GM18508 (cell line): ENCODE measurements around the gene FYN.
"Not testable (repeated sequence)": the region's sequence is repeated elsewhere in the genome, so short reads cannot be mapped to it uniquely, and the experiment has no call there.

Experiments used
- ATAC-seq: cut with Tn5 transposase; IDR thresholded peaks from one replicate; pipeline ENCODE4 v1.9.1; 2021; ENCODE audit warnings: moderate number of reproducible peaks; ENCODE audit not compliant: insufficient read depth, unreplicated experiment

The FYN gene

GRCh38 chr6:111692327-111693164 is 180.7 kb downstream of the FYN start:
- ATAC-seq = no peak

GRCh38 chr6:111691345-111692225 is 181.7 kb downstream of the FYN start:
- ATAC-seq = no peak

GRCh38 chr6:111689946-111690345 is 183.3 kb downstream of the FYN start:
- ATAC-seq = no peak

- ATAC-seq = no peak
Measured at GRCh38 chr6:111689419-111689818, 183.8 kb downstream of the FYN start.

GRCh38 chr6:111688331-111688730 is 184.9 kb downstream of the FYN start:
- ATAC-seq = no peak

GRCh38 chr6:111687652-111688051 is 185.6 kb downstream of the FYN start:
- ATAC-seq = no peak

GRCh38 chr6:111686932-111687266 is 186.4 kb downstream of the FYN start:
- no peak for ATAC-seq

- ATAC-seq = no peak
Measured at GRCh38 chr6:111686249-111686931, 186.9 kb downstream of the FYN start.

- ATAC-seq = no peak
Measured at GRCh38 chr6:111685526-111685925, 187.7 kb downstream of the FYN start.

GRCh38 chr6:111685058-111685457 is 188.2 kb downstream of the FYN start:
- ATAC-seq = no peak

GRCh38 chr6:111683749-111684267 is 189.4 kb downstream of the FYN start:
- no peak for ATAC-seq

GRCh38 chr6:111683157-111683556 is 190.1 kb downstream of the FYN start:
- no peak for ATAC-seq

- no peak for ATAC-seq
Measured at GRCh38 chr6:111681860-111682259, 191.4 kb downstream of the FYN start.

GRCh38 chr6:111680811-111681609 is 192.2 kb downstream of the FYN start:
- ATAC-seq = not testable (repeated sequence)

GRCh38 chr6:111680015-111680712 is 193.1 kb downstream of the FYN start:
- ATAC-seq = no peak

- ATAC-seq = no peak
Measured at GRCh38 chr6:111679126-111679858, 194.0 kb downstream of the FYN start.

- ATAC-seq = no peak
Measured at GRCh38 chr6:111677249-111677990, 195.8 kb downstream of the FYN start.

- no peak for ATAC-seq
Measured at GRCh38 chr6:111676383-111676782, 196.9 kb downstream of the FYN start.
